DND-41 (cell line): ENCODE measurements around the gene TMEM204.
A peak's percentile ranks its signal among the peaks of the same experiment; 100 is the strongest.

Experiments used
- EZH2 ChIP-seq: IDR thresholded peaks from 3 replicates; pipeline ENCODE4 v1.6.1; 2012; ENCODE audit warnings: borderline replicate concordance, low read depth, mild to moderate bottlenecking, moderate library complexity, low read length, inconsistent platforms; ENCODE audit not compliant: severe bottlenecking
- TF ChIP-seq, protein P1 (sequence below): IDR thresholded peaks from 2 replicates; pipeline ENCODE4 v1.5.1; 2012; ENCODE audit warnings: borderline replicate concordance, low read length, moderate library complexity, mild to moderate bottlenecking; ENCODE audit not compliant: poor library complexity, severe bottlenecking; ENCODE audit errors: extremely low read depth

DNA sequence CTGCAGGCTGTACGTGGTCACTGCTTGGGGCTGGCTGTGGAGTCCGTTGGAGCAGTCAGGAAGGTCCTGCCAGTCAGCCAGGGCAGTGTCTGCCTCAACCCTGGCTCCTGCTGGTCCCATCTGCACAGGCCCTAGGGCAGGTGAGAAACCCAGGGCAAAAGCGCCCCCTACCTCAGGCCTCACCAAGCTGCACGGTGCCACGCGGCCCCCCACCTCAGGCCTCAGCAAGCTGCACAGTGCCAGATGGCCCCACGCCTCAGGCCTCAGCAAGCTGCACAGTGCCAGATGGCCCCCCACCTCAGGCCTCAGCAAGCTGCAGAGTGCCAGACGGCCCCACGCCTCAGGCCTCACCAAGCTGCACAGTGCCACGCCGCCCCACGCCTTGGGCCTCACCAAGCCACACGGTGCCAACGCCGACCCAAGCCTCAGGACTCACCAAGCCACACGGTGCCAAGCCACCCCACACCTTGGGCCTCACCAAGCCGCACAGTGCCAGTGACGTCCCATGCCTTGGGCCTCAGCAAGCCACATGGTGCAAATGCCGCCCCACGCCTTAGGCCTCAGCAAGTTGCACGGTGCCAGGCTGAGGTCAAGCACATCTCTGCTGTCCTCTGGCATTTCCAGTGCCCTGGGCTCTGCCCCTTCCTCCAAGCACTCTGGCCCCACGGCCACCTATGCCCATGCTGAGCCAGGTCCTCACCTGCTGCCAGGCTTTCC is 5.5 kb downstream of the TMEM204 start:
- TF ChIP-seq, protein P1, sequence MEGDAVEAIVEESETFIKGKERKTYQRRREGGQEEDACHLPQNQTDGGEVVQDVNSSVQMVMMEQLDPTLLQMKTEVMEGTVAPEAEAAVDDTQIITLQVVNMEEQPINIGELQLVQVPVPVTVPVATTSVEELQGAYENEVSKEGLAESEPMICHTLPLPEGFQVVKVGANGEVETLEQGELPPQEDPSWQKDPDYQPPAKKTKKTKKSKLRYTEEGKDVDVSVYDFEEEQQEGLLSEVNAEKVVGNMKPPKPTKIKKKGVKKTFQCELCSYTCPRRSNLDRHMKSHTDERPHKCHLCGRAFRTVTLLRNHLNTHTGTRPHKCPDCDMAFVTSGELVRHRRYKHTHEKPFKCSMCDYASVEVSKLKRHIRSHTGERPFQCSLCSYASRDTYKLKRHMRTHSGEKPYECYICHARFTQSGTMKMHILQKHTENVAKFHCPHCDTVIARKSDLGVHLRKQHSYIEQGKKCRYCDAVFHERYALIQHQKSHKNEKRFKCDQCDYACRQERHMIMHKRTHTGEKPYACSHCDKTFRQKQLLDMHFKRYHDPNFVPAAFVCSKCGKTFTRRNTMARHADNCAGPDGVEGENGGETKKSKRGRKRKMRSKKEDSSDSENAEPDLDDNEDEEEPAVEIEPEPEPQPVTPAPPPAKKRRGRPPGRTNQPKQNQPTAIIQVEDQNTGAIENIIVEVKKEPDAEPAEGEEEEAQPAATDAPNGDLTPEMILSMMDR = peak; percentile 35
- no peak for TF ChIP-seq EZH2
